Stimulated activated CD4-positive, alpha-beta T cell treated with anti-CD3 and anti-CD28 coated beads, TNF-alpha, amount 100 ng/mL, for 24 hours (primary cell): ENCODE results near the gene OSBPL3.

Experiments used
- DNase-seq, 3 experiments: peaks; one replicate each; pipeline ENCODE4 v3.0.0-alpha.2; 2020; ENCODE audit warnings: low read depth in 3 of 3

OSBPL3 gene

DNA sequence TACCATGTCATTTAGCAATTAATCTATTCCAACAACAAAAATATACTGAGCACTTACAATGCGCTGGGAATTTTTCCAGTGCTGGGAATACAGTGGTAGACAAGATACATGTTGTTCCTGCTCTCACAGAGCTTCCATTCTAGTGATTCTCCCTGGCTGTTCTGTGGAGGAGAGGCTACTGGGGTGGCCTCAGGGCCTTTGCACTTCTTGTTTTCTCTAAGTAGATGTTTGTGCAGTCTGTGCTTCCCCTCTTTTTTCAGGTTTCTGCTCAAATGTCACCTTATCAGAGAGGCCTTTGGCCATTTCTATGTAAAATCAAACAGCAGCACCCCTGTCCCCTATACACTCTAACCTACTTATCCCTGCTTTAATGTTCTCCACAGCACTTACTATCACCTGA is 24.7 kb downstream of the OSBPL3 start:
- DNase-seq = no peak

DNA sequence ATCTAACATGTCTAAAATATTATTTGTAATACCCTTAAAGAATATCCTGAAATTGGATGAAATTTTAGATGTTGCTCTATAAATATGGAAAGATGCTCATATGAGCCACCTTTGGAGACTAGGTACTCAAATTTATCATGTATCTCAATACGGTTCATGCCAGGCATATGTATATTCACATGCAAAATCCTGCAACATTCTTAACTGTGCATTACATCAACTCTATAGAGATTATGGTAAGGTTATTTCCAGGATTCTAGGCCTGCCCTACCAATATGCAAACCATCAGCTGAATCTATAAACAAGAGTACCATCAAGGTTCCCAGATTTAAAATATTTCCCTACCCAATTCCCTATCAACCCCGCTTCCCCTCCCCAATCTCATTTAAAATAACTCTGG is 27.5 kb downstream of the OSBPL3 start:
- DNase-seq = no peak

DNA sequence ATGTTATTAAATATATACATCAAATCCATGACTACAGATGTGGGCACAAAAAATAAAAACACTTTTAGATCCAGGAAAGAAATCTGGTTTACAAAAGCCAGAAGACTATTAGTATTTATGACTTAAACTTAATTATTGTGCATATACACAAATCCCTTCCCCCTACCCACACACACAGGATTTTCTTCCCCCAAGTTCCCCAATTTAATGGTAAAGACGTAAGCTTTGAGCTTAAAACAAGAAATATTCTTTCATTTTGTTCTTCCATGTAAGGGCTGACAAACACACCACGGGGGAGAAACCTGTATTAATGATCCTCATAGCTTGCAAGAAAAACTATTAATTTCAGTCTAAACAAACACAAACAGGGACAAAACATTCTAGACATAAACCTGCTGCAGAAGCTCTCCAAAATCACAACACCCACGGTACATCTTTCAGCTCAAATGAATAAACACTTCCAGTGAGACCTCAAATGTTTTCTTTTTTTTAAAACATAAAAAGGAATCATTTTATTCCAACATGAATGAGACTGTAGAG is 28.5 kb downstream of the OSBPL3 start:
- no peak for DNase-seq

DNA sequence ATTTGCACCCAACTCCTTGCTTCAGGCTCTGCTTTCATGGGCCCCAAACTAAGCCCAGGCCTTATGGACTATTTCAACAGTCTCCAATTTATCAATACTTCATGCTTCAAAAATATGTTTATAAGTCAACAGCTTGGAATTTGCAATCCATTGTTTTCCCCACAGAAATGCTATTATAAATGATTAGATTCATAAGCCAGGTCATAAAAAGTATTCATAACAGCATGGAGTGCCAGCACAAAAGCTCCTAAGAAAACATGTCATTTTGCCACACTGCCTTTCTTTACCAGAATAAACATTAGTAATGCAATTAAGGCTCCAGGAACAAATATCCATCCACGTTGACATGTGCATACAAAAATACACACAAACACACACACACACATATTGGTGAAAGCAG is 30.1 kb downstream of the OSBPL3 start:
- no peak for DNase-seq

DNA sequence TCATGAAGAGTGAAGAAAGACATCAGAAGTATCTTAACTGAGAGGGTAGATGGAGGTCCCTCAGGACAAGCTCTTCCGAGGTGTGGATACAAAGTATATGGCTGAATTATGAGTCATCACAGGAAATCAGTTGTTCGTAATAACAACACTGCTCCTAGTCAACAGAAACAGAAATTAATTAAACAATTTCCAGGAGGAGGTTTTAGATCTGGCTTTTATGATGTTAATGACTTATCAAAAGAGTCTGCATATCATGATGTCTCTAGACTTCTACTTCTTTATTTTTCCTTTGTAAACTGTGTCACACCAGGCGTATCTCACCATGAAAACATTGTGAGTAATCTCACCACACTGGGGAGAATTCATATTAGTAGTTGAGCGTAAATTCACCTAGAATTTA is 31.2 kb downstream of the OSBPL3 start:
- DNase-seq = no peak

DNA sequence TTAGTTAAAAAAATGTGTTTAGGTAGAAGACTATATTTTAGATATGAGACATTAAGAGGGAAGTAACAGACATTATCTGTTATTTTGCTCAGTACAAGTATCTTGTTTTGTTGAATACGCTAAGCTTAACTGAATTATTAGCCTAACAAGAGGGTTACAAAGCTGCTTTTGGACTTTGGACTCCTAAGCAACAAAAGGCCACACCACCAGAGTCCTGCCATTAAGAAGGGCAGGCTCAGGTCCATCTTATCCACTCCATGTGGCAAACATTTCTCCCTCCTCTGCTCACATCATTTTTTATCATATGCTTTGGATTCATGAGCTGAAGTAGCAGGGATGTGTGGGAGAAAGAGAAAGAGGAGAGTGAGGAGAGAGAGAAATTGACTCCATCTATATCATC is 33.5 kb downstream of the OSBPL3 start:
- no peak for DNase-seq

DNA sequence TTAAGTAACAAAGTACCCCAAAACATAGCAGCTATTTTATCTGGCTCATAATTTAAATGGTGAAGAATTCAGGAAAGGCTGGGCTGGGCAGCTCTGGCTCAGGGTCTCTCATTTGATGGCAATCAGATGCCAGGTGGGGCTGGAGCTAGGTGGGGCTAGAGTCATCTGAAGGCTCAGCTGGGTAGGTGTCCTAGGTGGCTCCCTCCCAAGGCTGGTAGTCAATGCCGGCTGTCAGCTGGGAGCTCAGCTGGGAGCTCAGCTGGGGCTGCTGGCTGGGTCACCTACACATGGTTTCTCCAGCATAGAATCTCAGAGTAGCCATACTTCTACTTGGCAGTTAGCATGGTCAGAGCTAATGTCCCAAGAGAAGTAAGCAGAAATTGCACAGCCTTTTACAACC is 34.1 kb downstream of the OSBPL3 start:
- DNase-seq = no peak

DNA sequence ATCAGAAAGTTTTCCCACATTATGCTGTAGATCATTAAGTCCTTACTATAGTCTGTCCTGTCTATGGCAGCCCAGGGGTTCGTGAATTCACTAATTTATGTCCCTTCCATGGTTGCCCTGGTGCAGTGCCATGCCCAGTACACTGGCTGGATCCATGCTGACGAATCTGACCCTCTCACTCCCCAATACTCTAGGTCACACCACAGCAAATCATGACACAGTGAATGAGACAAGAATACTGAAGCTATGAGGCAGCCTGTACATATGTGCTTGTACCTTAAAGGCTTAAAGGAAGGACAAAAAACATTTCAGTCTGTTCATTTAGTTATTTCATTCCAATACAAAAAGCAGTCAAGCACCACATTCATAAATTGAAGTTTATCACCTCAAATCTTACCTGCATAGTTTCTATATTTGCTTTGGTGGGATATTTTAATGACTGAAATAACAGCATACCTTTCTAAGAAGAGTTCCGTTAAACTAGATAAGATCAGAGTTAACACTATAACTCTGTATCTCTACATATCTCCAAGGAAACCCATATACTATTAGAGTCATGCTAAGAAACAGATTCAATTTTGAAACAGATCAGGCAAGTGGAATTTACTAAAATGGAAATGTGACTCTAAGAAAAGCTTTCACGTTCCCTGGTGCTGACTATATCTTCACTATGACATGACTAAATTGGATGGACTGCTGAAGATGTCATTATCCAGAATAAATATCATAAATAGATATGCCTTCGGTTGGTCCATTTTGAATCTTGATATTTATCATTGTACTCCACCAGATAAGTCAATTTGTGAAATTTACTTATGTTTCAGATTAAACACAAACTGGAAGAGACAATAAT is 36.7 kb downstream of the OSBPL3 start:
- no peak for DNase-seq

DNA sequence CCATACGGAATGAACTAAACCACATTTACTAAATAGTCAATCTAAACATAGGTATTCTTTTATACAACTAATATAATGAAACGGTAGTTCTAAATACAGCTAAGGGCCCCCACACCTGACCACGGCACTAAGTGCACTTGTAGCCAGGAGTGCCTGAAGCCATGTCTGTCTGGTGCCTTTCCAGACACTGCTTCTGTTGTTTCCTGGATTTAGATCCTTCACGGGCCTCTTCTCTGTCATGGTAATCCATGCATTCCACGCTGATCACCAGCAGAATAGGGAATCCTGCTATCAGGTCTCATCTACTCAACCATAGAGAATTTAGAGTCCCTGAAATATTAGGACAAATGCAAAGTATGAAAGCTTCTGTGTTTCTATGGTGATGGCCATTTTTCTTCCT is 37.8 kb downstream of the OSBPL3 start:
- DNase-seq = no peak

DNA sequence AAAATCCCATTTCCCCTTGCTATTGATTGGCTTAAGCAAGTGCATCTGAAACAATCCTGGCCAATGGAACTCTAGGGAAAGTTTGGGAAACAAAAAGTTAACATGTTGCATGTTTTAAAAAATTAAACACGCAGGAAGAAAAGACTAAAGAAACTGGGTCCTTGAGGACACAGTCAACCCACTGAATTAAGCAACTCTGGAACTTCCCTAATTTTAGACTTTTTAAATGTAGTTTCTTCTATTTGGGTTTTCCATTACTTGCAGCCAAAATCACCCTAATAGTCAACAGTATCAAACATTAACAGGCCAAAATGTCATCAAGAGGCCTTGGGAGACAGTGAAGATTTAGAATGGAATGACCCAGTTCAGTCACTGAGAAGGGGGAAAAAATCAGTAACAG is 40.6 kb downstream of the OSBPL3 start:
- DNase-seq = no peak

DNA sequence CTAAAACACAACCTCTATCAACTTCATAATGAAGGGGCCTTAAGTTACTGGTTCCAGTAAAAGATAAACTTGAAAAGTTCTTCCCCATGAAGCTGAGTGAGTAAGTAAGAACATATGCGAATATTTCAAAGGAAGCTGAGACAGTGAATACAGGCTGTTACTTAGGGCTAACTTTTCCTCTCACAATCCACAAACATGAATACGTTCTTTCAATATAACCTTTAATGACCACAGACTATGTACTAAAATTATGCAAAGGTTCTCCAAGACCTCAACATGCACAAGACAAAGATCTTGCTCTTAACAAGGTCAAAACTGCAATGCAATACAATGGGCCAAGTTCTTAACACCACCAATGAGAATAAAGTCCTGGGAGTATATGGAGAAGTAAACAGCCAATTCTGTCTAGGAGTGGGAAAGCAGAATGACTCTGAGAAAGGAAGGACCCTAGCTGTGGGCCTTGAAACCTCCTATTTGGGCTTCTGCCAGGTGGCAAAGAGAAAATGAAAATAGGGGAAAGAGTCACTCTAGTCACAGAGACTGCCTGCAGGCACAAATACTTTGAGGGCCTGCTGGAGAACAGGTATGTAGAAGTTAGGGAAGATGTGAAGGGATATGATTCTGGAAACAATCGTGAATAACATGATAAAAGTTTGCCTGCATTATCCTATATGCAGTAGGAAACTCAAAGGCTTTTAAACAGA is 43.7 kb downstream of the OSBPL3 start:
- no peak for DNase-seq

DNA sequence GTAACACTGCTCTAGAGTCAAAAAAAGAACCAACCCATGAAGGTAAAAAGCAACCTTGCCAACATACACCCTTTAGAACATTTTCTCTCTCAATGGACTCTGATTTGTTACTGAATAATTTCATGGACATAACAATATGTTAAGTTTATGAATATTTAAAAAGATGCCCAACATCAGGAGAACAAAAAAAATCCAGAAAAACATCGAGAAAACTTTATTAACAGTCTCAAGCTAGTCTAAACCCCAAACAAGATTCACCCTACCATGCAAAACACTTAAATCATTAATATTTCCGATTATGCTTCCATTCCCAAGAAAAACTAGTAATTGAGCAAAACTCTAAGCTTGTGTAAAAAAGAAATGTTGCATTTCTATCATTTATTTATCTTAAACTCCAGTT is 46.7 kb downstream of the OSBPL3 start:
- DNase-seq = no peak

DNA sequence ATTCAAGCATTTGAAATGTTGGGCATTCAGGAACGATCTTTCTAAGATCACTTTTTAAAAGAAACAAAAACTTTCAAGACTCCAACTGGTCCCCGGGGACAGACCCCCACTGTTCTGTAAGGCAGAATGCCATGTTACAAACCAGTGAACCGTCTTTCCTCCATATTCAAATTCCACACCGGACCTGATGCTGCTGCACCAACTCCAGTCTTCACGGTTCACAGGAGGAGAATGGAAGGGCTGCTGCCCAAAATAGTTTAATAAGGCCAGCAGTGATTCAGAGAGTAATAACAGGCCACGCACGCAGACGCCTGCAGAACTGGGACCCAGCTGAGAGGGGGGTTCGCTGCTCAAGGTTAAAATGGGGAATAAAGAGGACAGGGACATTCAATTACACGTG is 47.2 kb downstream of the OSBPL3 start:
- no peak for DNase-seq

DNA sequence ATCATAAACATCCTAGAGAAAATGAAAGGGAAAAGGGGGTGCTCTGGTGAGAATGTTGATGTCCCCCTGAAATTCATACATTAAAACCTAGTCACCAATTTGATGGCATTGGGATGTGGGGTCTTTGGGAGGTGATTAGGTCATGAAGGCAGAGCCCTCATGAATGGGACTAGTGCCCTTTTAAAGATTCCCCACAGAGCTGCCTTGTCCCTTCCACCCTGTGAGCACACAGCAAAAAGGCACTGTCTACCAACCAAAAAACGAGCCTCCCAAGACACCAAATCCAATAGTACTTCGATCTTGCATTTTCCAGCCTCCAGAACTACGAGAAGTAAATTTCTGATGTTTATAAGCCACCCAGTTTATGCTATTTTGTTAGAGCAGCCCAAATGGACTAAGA is 47.6 kb downstream of the OSBPL3 start:
- DNase-seq = no peak

DNA sequence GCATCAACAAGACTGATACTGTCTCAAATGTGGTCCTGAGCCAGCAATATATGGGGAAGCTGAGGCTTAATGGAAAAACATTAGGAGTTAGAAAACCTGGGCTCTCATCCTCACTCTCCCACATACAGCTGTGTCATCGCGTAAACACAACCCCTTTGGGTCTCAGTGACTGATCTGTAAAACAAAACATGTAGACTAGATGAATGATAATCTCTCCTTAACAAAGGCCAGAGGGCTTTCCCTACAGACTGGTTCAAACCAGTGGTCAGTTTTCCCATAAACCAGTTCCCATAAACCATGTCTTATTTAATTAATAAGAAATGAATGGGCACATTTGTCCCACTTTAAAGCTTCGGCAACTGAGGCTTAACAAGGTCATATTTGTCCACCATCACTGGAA is 48.1 kb downstream of the OSBPL3 start:
- DNase-seq = no peak

DNA sequence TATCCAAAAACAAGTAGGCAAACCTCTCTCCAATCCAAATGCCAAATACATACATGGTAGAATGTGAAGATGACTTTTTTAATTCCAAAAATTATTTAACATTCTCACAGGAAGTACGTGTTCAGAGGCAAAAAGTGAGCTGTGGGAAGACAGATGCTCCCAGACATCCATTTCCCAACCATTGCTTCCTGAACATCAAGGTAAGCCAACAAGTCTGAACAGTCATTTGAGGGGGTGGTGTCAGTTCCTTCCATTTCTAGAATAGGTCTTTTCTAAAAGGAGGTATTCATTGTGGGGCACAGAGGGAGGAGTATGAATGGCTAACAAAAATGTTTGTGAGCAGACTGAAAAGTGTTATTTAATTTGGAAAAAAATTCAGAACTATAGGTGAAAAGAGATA is 49.1 kb downstream of the OSBPL3 start:
- no peak for DNase-seq

DNA sequence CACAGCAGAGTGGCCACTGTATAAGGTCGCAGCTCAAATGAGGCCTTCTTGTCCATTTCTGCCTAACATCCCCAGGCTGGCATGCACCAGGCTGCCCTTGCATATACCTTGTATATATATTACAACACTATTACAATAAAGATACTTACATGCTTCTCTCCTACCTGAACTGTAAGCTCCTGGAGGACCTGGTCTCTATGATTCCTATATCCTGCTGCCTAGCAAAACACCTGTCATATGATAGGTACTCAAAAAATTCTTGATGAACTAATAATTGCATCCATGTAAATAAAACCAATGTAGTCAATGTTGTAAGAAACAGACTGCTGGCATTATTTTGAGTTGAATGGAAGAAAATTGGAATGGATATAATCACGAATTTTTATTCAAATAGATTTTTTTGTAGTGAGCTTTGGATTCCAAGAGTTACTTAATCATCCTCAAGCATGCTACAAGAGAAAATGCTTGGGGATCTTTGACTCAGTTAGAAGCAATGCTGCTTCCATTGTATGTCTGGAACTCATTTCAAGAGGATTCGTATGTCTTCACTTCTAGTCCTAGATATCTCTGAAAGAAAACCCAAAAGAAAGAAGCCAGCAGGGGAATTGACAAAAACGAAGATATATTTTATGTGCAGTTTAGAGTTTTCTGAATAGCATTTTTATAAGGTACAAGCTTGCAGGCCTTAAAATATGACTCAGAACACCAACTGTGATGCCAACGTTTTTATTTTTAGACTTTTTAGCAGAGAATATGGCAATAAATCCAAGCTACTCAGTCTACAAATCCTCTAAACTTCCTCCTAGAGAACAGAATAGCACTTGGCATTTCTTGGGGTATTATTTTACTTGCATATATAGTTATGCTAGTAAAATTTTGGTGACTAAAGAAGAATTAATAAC is 53.1 kb downstream of the OSBPL3 start:
- DNase-seq = no peak

DNA sequence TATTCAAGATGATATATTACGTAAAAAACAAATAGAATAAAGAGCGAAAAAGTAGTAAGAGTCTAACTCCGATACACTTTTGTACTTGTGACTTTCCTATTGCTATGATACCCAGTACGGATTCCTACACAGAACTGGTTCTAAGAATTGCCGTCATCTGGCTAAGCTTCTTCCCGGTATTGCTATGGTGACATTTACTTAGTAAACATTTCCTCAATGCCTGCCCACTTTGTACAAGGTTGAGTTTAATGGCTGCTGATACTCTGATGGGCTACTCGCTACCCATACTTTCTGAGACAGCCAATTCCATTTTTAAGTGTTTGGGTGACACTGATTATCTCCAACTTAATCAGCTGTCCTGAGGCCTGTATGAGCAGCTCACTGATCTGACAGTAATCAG is 55.6 kb downstream of the OSBPL3 start:
- DNase-seq = no peak

DNA sequence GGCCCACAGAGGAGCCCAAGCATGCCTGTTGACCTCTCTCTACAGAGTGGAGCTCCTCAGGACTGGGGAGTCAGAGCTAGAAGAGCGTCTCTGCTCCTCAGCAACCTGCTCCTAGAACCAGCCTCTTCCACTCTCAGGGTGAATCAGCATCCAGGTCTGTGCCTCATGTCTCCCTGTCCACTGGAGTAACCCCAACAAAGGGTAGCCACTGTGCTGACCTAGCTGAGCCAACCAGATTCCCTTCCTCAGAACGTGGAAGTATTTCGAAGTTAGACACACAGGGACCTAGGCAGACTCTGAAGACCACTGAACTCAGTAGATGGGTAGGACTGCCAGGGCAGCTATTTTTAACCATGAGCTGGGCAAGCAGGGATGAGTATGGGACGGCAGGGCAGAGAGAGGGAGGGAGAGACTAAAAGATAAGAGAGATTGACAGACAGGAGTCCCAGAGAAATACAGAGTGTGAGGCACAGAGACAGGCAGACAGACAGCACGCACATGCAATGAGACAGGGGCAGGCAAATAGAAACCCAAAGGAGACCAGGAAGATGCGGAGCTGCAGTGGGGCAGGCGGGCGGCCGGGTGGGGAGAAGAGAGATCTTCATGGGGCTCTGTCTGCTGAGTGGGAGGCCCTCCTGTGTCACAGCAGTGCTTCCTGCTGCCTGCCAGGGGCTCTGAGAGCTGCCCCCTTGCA is 56.7 kb downstream of the OSBPL3 start:
- no peak for DNase-seq

DNA sequence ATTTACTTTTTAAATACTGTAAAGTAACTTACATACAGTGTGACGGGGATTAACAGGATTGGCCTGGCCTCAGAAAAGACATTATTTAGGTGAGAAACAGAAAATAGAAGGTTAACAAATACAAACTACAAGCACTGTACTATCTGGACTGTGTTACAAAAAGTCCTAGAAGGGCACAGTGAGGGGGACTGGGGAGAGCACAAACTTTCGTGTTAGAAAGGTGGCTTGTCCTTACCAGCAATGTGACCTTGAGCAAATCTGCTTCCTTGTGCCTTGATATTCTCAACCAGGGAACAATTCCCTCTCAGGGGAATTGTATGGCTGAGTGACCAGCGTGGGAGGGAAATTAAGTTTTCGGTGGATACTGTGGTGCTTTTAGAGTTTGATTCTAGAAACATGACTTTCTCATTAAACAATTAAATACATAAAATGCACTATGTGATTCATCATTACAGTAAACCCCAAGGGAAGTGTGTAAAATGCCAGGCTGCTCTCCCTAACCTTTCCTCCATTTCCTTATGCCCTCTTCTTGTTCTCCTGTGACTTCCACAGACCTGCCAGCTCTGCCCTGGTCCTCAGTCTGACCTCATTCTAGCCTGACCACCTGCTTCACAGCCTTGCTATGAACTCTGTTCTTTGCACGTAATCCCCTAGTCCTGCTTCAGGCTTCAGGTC is 57.7 kb downstream of the OSBPL3 start:
- DNase-seq = no peak

DNA sequence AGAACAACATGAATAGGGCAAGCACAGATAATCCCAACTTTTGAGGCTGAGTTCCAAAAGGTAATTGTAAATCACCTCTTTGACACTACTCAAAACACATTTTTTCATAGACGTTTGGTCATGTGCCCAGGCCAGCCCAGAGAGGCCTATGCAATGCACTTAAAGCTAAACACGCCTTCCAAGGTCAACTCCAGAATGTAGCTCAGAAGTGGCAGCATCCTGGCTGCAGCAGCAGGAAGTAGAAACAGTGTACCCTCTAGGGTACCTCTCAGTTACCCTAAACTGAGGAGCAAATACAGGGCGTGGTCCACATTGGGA is 58.7 kb downstream of the OSBPL3 start:
- DNase-seq = no peak
